GM10266 (cell line): ENCODE data around the gene SLC34A3.

Experiments
- DNase-seq: peaks from one replicate; pipeline ENCODE4 v3.0.0; 2012; ENCODE audit errors: extremely low spot score
- TF ChIP-seq, protein P1 (sequence below): IDR thresholded peaks from 2 replicates; pipeline ENCODE4 v1.5.1; 2012; ENCODE audit warnings: mild to moderate bottlenecking, low read depth; ENCODE audit not compliant: control insufficient read depth, insufficient read depth; ENCODE audit errors: missing control alignments

SLC34A3 gene

GRCh38 chr9:137191245-137191644 is 39.5 kb upstream of the SLC34A3 start:
- TF ChIP-seq, protein P1, sequence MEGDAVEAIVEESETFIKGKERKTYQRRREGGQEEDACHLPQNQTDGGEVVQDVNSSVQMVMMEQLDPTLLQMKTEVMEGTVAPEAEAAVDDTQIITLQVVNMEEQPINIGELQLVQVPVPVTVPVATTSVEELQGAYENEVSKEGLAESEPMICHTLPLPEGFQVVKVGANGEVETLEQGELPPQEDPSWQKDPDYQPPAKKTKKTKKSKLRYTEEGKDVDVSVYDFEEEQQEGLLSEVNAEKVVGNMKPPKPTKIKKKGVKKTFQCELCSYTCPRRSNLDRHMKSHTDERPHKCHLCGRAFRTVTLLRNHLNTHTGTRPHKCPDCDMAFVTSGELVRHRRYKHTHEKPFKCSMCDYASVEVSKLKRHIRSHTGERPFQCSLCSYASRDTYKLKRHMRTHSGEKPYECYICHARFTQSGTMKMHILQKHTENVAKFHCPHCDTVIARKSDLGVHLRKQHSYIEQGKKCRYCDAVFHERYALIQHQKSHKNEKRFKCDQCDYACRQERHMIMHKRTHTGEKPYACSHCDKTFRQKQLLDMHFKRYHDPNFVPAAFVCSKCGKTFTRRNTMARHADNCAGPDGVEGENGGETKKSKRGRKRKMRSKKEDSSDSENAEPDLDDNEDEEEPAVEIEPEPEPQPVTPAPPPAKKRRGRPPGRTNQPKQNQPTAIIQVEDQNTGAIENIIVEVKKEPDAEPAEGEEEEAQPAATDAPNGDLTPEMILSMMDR, result no peak
- DNase-seq, result no peak

- DNase-seq, result no peak
- TF ChIP-seq, protein P1, result no peak
These were observed 38.8 kb upstream of the SLC34A3 start for GRCh38 chr9:137191691-137192447.

- DNase-seq, result no peak
- TF ChIP-seq, protein P1, result no peak
These were observed 38.3 kb upstream of the SLC34A3 start for GRCh38 chr9:137192448-137192780.

DNA sequence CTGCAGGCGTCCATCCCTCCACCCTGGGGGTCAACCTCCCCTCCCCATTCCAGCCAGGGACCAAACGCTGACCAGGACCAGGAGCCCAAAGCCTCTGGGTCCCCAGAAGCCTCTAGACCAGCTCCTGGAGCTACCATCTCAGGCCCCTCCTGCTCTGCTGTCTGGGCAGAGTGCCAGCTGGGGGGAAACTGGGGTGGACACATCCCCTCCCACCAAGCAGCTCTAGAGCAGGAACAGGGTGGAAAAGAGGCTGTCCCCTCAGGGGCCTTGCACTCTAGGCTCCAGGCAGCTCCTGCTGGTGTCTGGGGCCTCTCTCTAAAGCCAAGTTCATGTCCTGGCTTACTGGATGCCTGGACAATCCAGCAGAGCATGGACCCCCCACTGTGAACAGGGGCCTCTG is 37.8 kb upstream of the SLC34A3 start:
- TF ChIP-seq, protein P1, result no peak
- no peak for DNase-seq

DNA sequence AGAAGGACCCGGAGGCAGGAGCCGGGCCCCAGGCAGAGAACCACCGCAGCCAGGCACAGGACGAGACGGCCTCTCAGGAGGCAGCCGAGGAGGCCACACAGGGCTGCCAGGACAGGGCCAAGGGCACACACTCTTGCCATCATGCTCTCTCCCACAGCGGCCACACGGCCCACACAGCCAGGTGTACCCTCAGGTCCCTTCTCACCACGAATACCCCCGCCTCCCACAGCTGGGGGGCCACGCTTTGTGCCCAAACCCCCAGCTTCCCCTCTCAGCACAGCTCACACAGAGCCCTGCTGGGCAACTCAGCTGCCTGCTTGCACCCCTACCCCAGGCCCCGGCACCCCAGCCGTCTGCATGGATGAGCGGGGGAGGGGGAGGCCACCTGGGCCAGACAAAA is 36.9 kb upstream of the SLC34A3 start:
- TF ChIP-seq, protein P1, result no peak
- no peak for DNase-seq

GRCh38 chr9:137194388-137194787 is 36.3 kb upstream of the SLC34A3 start:
- no peak for DNase-seq
- TF ChIP-seq, protein P1, result no peak

DNA sequence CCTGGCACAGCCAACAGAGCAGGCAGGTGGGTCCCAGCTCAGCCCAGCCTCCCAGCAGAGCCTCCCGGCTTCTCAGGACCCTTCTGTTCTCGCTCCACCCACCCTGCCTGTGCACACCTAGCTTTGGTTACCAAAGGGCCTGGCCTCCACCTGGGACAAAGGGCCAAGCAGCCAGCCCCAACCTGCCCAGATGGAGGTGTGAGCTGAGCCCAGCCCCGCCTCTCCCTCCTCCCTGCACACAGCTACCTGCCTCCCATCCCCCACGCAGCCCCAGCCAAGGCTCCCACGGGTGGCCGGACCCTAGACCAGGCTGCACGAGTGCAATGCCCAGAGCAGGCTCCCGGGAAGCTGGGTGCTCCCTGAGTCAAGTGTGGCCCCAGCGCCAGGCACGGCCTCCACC is 35.8 kb upstream of the SLC34A3 start:
- TF ChIP-seq, protein P1, result no peak
- DNase-seq, result no peak
